IPS DF 6.9 (cell line): ENCODE results near the gene CXCL12.
A peak's percentile ranks its signal among the peaks of the same experiment; 100 is the strongest.

ENCODE experiments used
- DNase-seq: peaks from one replicate; pipeline ENCODE4 v3.0.0-alpha.2; 2013; ENCODE audit warnings: low read depth, low spot score
- H3K27ac ChIP-seq: one replicate; pipeline ENCODE4 v1.5.1; 2013; ENCODE audit warnings: low read length, control low read depth
- H3K27me3 ChIP-seq: 2 replicates; pipeline ENCODE4 v1.6.1; 2013; ENCODE audit warnings: mild to moderate bottlenecking, low read length; ENCODE audit not compliant: control insufficient read depth, insufficient read depth
- H3K36me3 ChIP-seq: 2 replicates; pipeline ENCODE4 v1.6.1; 2013; ENCODE audit warnings: low read length; ENCODE audit not compliant: control insufficient read depth, insufficient read depth
- H3K4me1 ChIP-seq: 2 replicates; pipeline ENCODE4 v1.6.1; 2013; ENCODE audit warnings: low read length; ENCODE audit not compliant: control insufficient read depth, insufficient read depth
- H3K4me3 ChIP-seq: 2 replicates; pipeline ENCODE4 v1.5.1; 2013; ENCODE audit warnings: mild to moderate bottlenecking, low read length
- H3K9me3 ChIP-seq: 2 replicates; pipeline ENCODE4 v1.6.1; 2013; ENCODE audit warnings: low read length, inconsistent platforms; ENCODE audit not compliant: control insufficient read depth, insufficient read depth
- WGBS: extraction: QIAGEN DNeasy Blood & Tissue Kit; methylation state at CpG from one replicate; pipeline ENCODE4 v1.1.7; 2013; ENCODE audit warnings: mixed read lengths, missing lambda C conversion rate; ENCODE audit not compliant: insufficient read length, insufficient coverage; 5-methylcytosine and 5-hydroxymethylcytosine counted together

Gene CXCL12

DNA sequence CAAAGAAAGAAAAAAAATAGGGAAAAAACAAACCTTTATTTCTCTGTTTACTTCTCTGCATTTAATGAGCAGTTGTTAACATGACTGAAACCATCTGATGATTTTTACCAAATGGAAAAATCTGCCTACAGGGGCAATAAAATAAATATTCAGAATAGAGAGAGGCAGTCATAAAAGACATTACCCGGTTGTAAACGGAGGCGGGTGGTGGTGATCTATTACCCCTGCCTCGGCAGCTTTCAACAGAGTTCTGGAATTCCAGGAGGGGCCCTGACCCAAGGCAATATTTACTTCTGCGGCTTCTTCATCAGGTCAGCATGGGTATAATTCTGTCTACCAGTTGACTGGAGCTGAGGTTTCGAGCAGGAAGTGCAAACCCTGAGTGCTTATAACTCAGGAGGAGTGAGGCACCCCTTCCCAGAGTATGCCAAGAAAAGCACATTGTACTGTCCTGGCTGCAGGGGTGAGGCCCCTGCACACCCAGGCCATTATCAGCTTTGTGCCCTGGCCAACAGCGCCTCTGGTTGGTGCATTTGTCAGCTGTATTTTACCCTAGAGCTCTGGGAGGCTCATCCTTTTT lies 8.2 kb upstream of the CXCL12 start:
- no peak overlapping the region for H3K27ac ChIP-seq

DNA sequence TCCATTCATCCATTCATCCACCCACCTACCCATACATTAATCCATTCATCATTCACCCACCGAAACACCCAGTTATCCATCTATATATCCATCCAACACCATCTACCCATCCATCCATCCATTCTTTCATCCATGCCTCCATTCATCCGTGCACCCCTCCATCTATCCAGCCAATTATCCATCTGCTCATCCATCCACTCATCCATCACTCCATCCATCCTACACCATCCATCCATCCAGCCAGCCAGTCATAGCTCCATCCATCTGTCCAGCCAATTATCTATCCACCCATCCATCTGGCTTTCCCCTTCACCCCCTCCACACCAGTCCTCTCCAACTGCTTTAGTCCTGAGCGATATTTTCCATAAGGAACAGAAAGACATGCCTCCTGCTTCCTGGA lies 7.5 kb upstream of the CXCL12 start:
- no peaks in the 10 kb centered on the region for H3K9me3 ChIP-seq
- H3K4me3 ChIP-seq: no peak overlapping the region
- peaks cover 3% of the 10 kb centered on the region for H3K4me1 ChIP-seq
- H3K27me3 ChIP-seq: no peaks in the 10 kb centered on the region
- 100% methylated on average over 2 of the region's 3 CpGs for WGBS
- DNase-seq: no peak
- H3K27ac ChIP-seq: no peak overlapping the region
- H3K36me3 ChIP-seq: no peaks in the 10 kb centered on the region

More for the DNA sequence above, 8.2 kb upstream of the CXCL12 start:
- no peak for DNase-seq
- H3K9me3 ChIP-seq: no peaks in the 10 kb centered on the region
- no peaks in the 10 kb centered on the region for H3K36me3 ChIP-seq
- H3K4me1 ChIP-seq: peaks cover 8% of the 10 kb centered on the region
- no CpG with 5 or more reads among the region's 7 CpGs for WGBS
- H3K27me3 ChIP-seq: no peaks in the 10 kb centered on the region
- H3K4me3 ChIP-seq: no peak overlapping the region

DNA sequence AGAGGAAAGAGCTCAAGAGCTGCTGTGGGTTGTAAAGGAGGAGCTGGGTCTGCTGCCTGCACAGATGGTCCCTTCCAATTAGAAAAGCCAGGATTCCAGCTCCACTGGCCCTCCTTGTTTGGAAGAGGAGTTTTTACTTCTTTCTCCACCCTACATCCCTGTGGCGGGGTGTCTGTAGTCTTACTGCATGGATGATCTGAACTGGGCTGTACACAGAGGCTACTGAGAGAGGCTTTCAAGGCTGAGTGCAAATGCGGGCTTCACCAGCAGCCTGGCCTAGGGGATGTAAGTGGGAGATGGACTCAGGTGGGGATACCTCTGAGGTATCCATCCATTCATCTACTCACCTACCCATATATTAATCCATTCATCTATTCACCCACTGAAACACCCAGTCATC lies 7.1 kb upstream of the CXCL12 start:
- DNase-seq: no peak
- H3K4me1 ChIP-seq: peaks cover 3% of the 10 kb centered on the region; the same call in 1 of the 2 replicates
- no peak overlapping the region for H3K4me3 ChIP-seq
- H3K9me3 ChIP-seq: no peaks in the 10 kb centered on the region
- H3K27ac ChIP-seq: no peak overlapping the region
- no peaks in the 10 kb centered on the region for H3K27me3 ChIP-seq
- H3K36me3 ChIP-seq: no peaks in the 10 kb centered on the region
- WGBS: no CpG with 5 or more reads among the region's 2 CpGs

DNA sequence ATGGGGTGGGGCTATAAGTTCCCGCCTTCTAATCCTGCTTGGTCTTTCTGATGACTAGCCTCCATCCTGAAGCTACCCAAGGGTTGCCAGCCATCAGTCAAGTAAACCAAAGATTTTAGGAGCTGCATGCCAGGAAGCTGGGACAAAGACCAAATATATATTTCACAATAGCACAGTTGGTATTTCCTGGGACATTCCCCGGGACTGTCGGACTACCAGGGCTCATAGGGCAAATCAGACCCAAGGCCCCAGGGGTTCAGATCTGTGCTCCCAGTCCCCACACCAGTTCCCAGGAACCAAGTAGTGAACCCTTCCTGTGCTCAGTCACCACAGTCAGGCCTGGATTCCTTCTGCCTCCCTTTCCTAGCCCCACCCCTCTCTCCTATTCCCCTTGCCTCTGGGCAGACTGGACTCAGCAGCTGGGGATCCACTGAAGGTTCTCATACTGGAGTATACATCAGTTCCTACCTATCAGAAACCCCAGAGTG lies 5.7 kb upstream of the CXCL12 start:
- Histone ChIP-seq H3K27ac (no peak overlapping the region), H3K27me3 (peaks cover 4% of the 10 kb centered on the region; the same call in 1 of the 2 replicates), H3K9me3 (no peaks in the 10 kb centered on the region), H3K4me1 (no peaks in the 10 kb centered on the region), H3K36me3 (no peaks in the 10 kb centered on the region), H3K4me3 (no peak overlapping the region)
- DNase-seq: no peak
- WGBS: no CpG with 5 or more reads among the region's 3 CpGs

- Histone ChIP-seq H3K36me3 (no peaks in the 10 kb centered on the region), H3K4me1 (no peaks in the 10 kb centered on the region), H3K4me3 (no peak overlapping the region), H3K27ac (no peak overlapping the region), H3K9me3 (no peaks in the 10 kb centered on the region), H3K27me3 (peaks cover 6% of the 10 kb centered on the region; the same call in 1 of the 2 replicates)
- WGBS: no CpG with 5 or more reads among the region's 2 CpGs
- no peak for DNase-seq
These were observed 4.7 kb upstream of the CXCL12 start for GRCh38 chr10:44389556-44389955.

- Histone ChIP-seq H3K4me1 (peaks cover 2% of the 10 kb centered on the region; the same call in 1 of the 2 replicates), H3K27ac (no peak overlapping the region), H3K27me3 (peaks cover 6% of the 10 kb centered on the region; the same call in 1 of the 2 replicates), H3K9me3 (no peaks in the 10 kb centered on the region), H3K4me3 (no peak overlapping the region), H3K36me3 (no peaks in the 10 kb centered on the region)
- DNase-seq: no peak
- no CpG with 5 or more reads among the region's 4 CpGs for WGBS
These were observed 4.3 kb upstream of the CXCL12 start for GRCh38 chr10:44389150-44389549.

GRCh38 chr10:44388641-44389040 lies 3.7 kb upstream of the CXCL12 start:
- no peak for DNase-seq
- no CpG with 5 or more reads among the region's 6 CpGs for WGBS
- H3K27ac ChIP-seq: no peak overlapping the region
- H3K4me1 ChIP-seq: peaks cover 2% of the 10 kb centered on the region; the same call in 1 of the 2 replicates
- H3K27me3 ChIP-seq: peaks cover 6% of the 10 kb centered on the region; the same call in 1 of the 2 replicates
- H3K36me3 ChIP-seq: no peaks in the 10 kb centered on the region
- H3K9me3 ChIP-seq: no peaks in the 10 kb centered on the region
- no peak overlapping the region for H3K4me3 ChIP-seq

GRCh38 chr10:44387853-44388251 lies 3.0 kb upstream of the CXCL12 start:
- no peaks in the 10 kb centered on the region for H3K36me3 ChIP-seq
- no peak for DNase-seq
- no CpG with 5 or more reads among the region's 7 CpGs for WGBS
- H3K27me3 ChIP-seq: peaks cover 6% of the 10 kb centered on the region; the same call in 1 of the 2 replicates
- no peak overlapping the region for H3K4me3 ChIP-seq
- no peak overlapping the region for H3K27ac ChIP-seq
- H3K9me3 ChIP-seq: no peaks in the 10 kb centered on the region
- peaks cover 6% of the 10 kb centered on the region; the same call in 1 of the 2 replicates for H3K4me1 ChIP-seq

DNA sequence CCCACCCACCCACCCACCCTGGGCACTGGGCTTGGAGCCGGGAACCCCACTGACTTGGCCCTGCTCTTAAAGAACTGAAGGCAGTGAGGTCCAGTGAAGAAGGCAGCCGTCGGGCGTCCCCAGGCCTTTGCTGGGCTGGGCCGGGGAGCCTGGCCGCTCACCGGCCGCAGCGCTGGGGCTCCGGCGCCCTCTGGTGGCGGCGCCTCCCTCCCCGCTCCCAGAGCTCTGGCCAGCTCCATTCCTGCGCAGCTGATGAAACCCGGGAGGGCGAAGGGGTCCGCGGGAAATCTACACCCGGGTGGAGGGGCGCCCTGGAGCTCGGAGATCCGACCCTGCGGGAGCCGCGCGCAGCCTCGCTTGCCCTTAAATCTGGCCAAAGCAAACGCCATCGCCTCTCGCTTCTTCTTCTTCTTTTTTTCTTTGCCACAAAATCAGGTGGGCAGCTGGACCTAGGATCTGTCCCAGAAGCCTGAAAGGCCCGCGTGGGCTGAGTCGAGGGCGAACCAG lies 1.7 kb upstream of the CXCL12 start:
- DNase-seq: no peak
- H3K27ac ChIP-seq: no peak overlapping the region
- WGBS: no CpG with 5 or more reads among the region's 35 CpGs

GRCh38 chr10:44385696-44386441 lies 972 bp upstream of the CXCL12 start:
- Histone ChIP-seq H3K27me3 (peaks cover 6% of the 10 kb centered on the region; the same call in 1 of the 2 replicates), H3K4me3 (peak overlapping the region; percentile 75; the same call in 1 of the 2 replicates), H3K4me1 (peaks cover 10% of the 10 kb centered on the region; the same call in 1 of the 2 replicates), H3K36me3 (no peaks in the 10 kb centered on the region), H3K9me3 (no peaks in the 10 kb centered on the region), H3K27ac (no peak overlapping the region)
- no peak for DNase-seq
- no CpG with 5 or more reads among the region's 50 CpGs for WGBS

More for the DNA sequence above, 1.7 kb upstream of the CXCL12 start:
- Histone ChIP-seq H3K27me3 (peaks cover 6% of the 10 kb centered on the region; the same call in 1 of the 2 replicates), H3K36me3 (no peaks in the 10 kb centered on the region), H3K4me1 (peaks cover 7% of the 10 kb centered on the region; the same call in 1 of the 2 replicates), H3K9me3 (no peaks in the 10 kb centered on the region), H3K4me3 (no peak overlapping the region)
